GM12892 (cell line): ENCODE data around the gene COP1.

Source experiments
- POLR2A ChIP-seq: IDR thresholded peaks from 2 replicates; pipeline ENCODE4 v1.6.1; 2011; ENCODE audit warnings: low read depth, low read length, control low read depth
- POLR2AphosphoS5 ChIP-seq: IDR thresholded peaks from 2 replicates; pipeline ENCODE4 v1.6.1; 2011; ENCODE audit warnings: low read depth, low read length, control low read depth
- TAF1 ChIP-seq: IDR thresholded peaks from 2 replicates; pipeline ENCODE4 v1.6.1; 2011; ENCODE audit warnings: low read depth, mild to moderate bottlenecking, control low read depth, low read length, borderline replicate concordance

DNA sequence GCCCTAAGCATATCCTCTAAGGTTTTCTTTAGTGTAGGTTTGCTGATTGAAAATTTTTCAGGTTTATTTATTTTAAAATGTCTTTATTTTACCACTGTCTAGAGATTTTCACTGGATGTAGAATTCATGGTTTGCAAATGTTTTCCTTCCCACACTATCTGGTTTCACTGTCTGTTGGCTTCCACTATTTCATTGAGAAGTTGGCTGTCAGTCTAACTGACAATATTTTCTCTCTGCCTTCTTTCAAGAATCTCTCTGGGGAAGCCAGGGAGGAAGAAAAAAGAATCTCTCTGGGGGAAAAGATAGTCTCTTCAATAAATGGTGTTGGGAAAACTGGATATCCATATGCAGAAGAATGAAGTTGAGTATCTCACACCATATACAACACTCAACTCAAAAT, 226.0 kb downstream of the COP1 start:
- TF ChIP-seq POLR2AphosphoS5 (no peak), POLR2A (no peak), TAF1 (no peak)
